ENCODE measurements around the gene GFRA1. TPM values are rescaled to one million over a fixed set of nuclear protein-coding genes. Genes with fewer than 3 reads are reported as not detected.

GFRA1 gene
- total RNA-seq, 4 donors from 2014 or later = 21.0 to 62.5 (median 59.3) TPM

DNA sequence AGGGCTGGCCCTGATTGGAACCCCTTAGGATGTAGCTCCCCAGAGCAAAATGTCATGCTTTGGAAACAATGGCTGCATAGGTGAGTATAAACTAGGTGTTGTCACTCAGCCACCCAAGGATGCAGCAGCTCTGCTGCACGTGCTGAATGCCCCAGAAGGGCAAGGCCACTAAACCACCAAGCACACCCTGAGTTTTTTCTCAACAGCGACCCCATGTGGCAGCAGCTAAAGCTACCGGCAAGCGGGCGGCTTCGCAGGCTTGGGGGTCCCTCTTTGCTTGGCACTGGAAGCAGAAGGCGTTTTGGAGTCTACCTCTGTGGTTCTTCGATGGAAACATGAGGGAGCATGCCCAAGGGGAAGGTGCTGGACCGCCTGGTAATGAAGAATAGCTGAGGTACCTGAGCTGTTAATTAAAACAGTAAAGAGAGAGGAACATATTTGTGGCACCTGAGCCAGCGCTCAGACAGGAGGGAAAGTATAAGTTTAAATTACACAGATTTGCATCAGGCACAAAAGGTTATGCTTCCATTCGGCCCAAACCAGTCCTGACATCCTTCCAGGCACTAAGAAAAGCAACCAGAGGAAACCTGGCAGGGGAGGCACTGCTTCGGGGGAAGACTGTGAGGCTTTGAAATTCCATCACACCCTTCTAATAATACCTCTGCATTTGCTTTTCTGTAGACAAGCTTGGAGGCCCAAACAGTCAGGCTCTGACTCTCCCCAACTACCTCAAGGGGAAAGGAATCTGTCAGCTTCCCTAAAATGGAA lies 152.1 kb downstream of the GFRA1 start:
- H3K27ac ChIP-seq = no peak overlapping the region
- H3K27me3 ChIP-seq = no peaks in the 10 kb centered on the region
- TF ChIP-seq POLR2A (IDR thresholded peaks at IDR 0.05) = no peak
- TF ChIP-seq EP300 (IDR thresholded peaks at IDR 0.05) = no peak
- no peak for TF ChIP-seq POLR2AphosphoS5 (IDR thresholded peaks at IDR 0.05)
- TF ChIP-seq, protein P1, sequence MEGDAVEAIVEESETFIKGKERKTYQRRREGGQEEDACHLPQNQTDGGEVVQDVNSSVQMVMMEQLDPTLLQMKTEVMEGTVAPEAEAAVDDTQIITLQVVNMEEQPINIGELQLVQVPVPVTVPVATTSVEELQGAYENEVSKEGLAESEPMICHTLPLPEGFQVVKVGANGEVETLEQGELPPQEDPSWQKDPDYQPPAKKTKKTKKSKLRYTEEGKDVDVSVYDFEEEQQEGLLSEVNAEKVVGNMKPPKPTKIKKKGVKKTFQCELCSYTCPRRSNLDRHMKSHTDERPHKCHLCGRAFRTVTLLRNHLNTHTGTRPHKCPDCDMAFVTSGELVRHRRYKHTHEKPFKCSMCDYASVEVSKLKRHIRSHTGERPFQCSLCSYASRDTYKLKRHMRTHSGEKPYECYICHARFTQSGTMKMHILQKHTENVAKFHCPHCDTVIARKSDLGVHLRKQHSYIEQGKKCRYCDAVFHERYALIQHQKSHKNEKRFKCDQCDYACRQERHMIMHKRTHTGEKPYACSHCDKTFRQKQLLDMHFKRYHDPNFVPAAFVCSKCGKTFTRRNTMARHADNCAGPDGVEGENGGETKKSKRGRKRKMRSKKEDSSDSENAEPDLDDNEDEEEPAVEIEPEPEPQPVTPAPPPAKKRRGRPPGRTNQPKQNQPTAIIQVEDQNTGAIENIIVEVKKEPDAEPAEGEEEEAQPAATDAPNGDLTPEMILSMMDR (IDR thresholded peaks at IDR 0.05) = no peak
- no peak overlapping the region for H3K4me3 ChIP-seq
- 41 to 46% methylated on average over 2 to 10 of the region's 12 CpGs for WGBS, 2 donors (ENCODE audit: low coverage in 1 of 2)
- no peaks in the 10 kb centered on the region for H3K4me1 ChIP-seq
- H3K36me3 ChIP-seq = no peaks in the 10 kb centered on the region
- H3K9me3 ChIP-seq = no peaks in the 10 kb centered on the region
- ATAC-seq = no peak

GRCh38 chr10:116118847-116119246 lies 154.2 kb downstream of the GFRA1 start:
- peaks cover 1% of the 10 kb centered on the region for H3K27me3 ChIP-seq
- no peak overlapping the region for H3K27ac ChIP-seq
- no peak overlapping the region for H3K4me3 ChIP-seq
- H3K4me1 ChIP-seq = no peaks in the 10 kb centered on the region
- TF ChIP-seq EP300 (IDR thresholded peaks at IDR 0.05) (no peak), POLR2A (IDR thresholded peaks at IDR 0.05) (no peak), POLR2AphosphoS5 (IDR thresholded peaks at IDR 0.05) (no peak)
- TF ChIP-seq, protein P1 (IDR thresholded peaks at IDR 0.05) = no peak
- WGBS, 2 donors (ENCODE audit: low coverage in 1 of 2) = 17% methylated on average over 1 of the region's 2 CpGs; no CpG with 5 or more reads in 1 of the 2 donors
- H3K9me3 ChIP-seq = no peaks in the 10 kb centered on the region
- ATAC-seq = no peak
- H3K36me3 ChIP-seq = no peaks in the 10 kb centered on the region

DNA sequence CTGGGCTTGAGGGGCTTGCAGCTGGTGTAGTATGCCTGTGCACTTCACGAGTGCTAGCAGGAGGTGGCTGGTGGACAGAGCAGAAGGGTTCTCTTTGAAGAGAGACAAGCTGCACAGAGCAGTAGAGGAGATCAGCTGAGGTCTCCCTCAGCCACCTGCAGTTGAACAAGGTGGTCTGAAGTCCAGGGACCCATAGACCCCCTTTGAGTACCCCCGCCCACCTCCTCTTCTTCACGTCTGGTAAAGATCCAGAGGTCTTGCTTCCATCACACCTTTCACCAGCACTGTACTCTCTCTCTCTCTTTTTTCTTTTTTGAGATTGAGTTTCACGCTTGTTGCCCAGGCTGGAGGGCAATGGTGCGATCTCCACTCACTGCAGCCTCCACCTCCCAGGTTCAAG lies 157.2 kb downstream of the GFRA1 start:
- ATAC-seq = no peak
- Histone ChIP-seq H3K9me3 (no peaks in the 10 kb centered on the region), H3K4me3 (no peak overlapping the region), H3K27me3 (peaks cover 6% of the 10 kb centered on the region), H3K4me1 (no peaks in the 10 kb centered on the region), H3K27ac (no peak overlapping the region), H3K36me3 (no peaks in the 10 kb centered on the region)
- TF ChIP-seq POLR2AphosphoS5 (IDR thresholded peaks at IDR 0.05) (no peak), EP300 (IDR thresholded peaks at IDR 0.05) (no peak)
- WGBS, 2 donors (ENCODE audit: low coverage in 1 of 2) = 85 to 97% methylated on average over 4 to 5 of the region's 5 CpGs

DNA sequence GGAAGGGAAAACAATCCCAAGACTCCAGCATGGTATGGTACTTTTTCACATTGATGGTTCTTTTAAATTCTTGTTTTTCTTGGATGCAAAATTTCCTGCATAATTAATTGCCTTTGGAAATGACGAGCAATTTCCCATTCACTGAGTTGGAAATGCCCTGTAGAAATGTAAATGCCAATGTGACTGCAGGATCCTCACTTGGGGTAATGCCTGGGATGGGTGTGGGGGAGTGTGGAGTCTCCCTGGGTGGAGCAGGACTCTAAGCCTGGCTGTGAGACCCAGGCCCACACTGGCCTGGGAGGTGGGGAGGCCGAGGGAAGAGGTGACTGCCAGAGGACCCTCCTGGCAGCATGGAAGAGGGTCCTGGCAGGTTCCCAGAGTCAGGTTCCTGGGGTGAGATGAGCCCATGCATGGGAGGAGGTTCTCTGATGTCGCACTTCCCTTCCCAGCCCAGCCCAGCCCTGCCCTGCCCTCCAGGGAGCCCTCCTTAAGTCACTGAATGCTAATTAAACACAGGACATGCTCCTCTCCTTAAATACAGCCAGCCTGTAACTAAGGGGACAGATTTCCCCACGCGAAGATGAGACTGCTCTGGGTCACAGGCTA lies 157.9 kb downstream of the GFRA1 start:
- no peaks in the 10 kb centered on the region for H3K9me3 ChIP-seq
- H3K27me3 ChIP-seq = peaks cover 6% of the 10 kb centered on the region
- 58 to 85% methylated on average over 2 to 3 of the region's 5 CpGs for WGBS, 2 donors (ENCODE audit: low coverage in 1 of 2)
- no peak overlapping the region for H3K4me3 ChIP-seq
- H3K36me3 ChIP-seq = no peaks in the 10 kb centered on the region
- no peak overlapping the region for H3K27ac ChIP-seq
- no peak for TF ChIP-seq POLR2A (IDR thresholded peaks at IDR 0.05)
- TF ChIP-seq, protein P1 (IDR thresholded peaks at IDR 0.05) = no peak
- no peak for TF ChIP-seq POLR2AphosphoS5 (IDR thresholded peaks at IDR 0.05)
- no peak for TF ChIP-seq EP300 (IDR thresholded peaks at IDR 0.05)
- no peaks in the 10 kb centered on the region for H3K4me1 ChIP-seq
- ATAC-seq = no peak

DNA sequence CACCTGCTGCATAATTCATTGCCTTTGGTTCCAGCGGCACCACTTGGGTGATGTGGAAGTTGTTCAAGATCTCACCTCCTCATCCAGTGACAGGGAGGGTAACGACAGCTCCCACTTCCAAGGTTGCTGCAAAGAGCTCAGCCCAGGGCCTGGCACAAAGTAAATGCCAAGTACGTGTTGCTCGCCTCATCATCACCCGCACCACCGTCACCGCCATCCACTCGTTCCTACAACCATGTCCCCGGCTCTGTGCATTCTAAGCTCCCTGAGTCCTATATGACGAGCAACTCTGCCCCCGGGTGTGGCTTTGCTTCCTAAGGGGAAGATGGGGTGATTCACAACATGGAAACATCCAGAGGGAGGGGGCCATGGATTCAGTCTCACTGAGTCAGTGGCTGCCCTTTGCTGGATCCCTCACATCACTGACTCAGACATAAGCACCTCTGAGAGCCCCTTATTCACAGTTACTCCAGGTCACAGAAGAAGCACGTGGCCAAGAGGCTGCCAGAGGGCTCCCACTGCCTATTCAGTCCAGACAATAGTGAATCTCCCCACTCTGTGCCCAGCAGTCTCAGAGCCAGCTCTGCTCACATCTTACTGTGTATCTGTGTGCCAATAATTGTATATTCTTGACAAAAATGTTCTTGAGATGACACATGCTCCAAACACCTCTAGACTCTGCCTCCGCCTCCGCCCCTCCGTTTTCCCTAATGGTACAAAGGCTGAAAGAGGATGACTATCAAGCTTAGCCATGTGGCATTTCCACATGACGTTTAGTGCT lies 159.1 kb downstream of the GFRA1 start:
- 72 to 80% methylated on average over 1 to 6 of the region's 16 CpGs for WGBS, 2 donors (ENCODE audit: low coverage in 1 of 2)
- H3K4me3 ChIP-seq = no peak overlapping the region
- H3K27ac ChIP-seq = no peak overlapping the region
- no peaks in the 10 kb centered on the region for H3K4me1 ChIP-seq
- TF ChIP-seq EP300 (IDR thresholded peaks at IDR 0.05) = no peak
- TF ChIP-seq, protein P1 (IDR thresholded peaks at IDR 0.05) = no peak
- no peak for TF ChIP-seq POLR2A (IDR thresholded peaks at IDR 0.05)
- no peak for TF ChIP-seq POLR2AphosphoS5 (IDR thresholded peaks at IDR 0.05)
- no peaks in the 10 kb centered on the region for H3K36me3 ChIP-seq
- H3K27me3 ChIP-seq = peaks cover 6% of the 10 kb centered on the region
- no peaks in the 10 kb centered on the region for H3K9me3 ChIP-seq
- no peak for ATAC-seq
